GM12878 (cell line): ENCODE measurements around the gene NKAP. TPM values are rescaled to one million over a fixed set of nuclear protein-coding genes. Genes with fewer than 3 reads are reported as not detected.
A peak's percentile ranks its signal among the peaks of the same experiment; 100 is the strongest.

ENCODE experiments used
- ATAC-seq: fragments of 200-7000 bp; cut with Tn5 transposase; 3 replicates; pipeline ENCODE4 v1.9.1; 2020; ENCODE audit warnings: mild to moderate bottlenecking, moderate library complexity
- BruUV-seq: library from RNA; stranded (reverse); fragments of 400-500 nt; replicated peaks from 2 replicates; lab custom pipeline; 2021; lab: Mats Ljungman, UMichigan
- CTCF ChIA-PET: fragments of 300-600 bp; sonication (Branson Sonifier 250); formaldehyde crosslinking; extraction: SDS; loops from one replicate; lab custom pipeline; 2021; ENCODE audit warnings: inconsistent platforms; lab: Yijun Ruan, JAX
- POLR2A ChIA-PET: fragments of 350-600 bp; formaldehyde crosslinking; extraction: SDS; loops from one replicate; lab custom pipeline; 2021; ENCODE audit warnings: inconsistent platforms; lab: Charles Lee
- RAD21 ChIA-PET: fragments of 300-600 bp; sonication (Branson Sonifier 250); formaldehyde crosslinking; loops from one replicate; lab custom pipeline; 2023; ENCODE audit warnings: antibody characterized with exemption; ENCODE audit not compliant: unreplicated experiment; lab: Charles Lee
- SMC1A ChIA-PET: fragments of 300-600 bp; sonication (Branson Sonifier 250); formaldehyde crosslinking; loops from one replicate; lab custom pipeline; 2023; ENCODE audit not compliant: unreplicated experiment, uncharacterized antibody; lab: Charles Lee
- DNase-seq: peaks from one replicate; pipeline ENCODE4 v3.0.0-alpha.2; 2011; ENCODE audit warnings: low read depth, low spot score
- FAIRE-seq: peaks from 3 replicates; lab custom pipeline; 2011; peaks lifted over from hg19 to GRCh38; lab: Jason Lieb, UNC
- H2AFZ ChIP-seq: 2 replicates; pipeline ENCODE4 v1.6.0; 2011; ENCODE audit warnings: low read depth, low read length, control low read depth; ENCODE audit not compliant: control insufficient read depth
- H3K27ac ChIP-seq: 2 replicates; pipeline ENCODE4 v1.5.1; 2011; ENCODE audit warnings: control low read depth; ENCODE audit not compliant: control insufficient read depth, insufficient read depth
- H3K27me3 ChIP-seq, 2 experiments: replicated peaks in 1 of 2; 2 replicates each; pipeline versions ENCODE4 v1.6.0 to v1.6.1; 2011; ENCODE audit warnings: low read length in 1 of 2; ENCODE audit not compliant: control insufficient read depth in 2 of 2, insufficient read depth in 2 of 2
- H3K36me3 ChIP-seq, 2 experiments: 2 replicates each; pipeline ENCODE4 v1.5.1; 2011; ENCODE audit warnings: low read length in 1 of 2; ENCODE audit not compliant: control insufficient read depth in 2 of 2, insufficient read depth in 2 of 2
- H3K4me1 ChIP-seq: 2 replicates; pipeline ENCODE4 v1.6.1; 2011; ENCODE audit warnings: mild to moderate bottlenecking, low read length, moderate library complexity, mixed read lengths; ENCODE audit not compliant: control insufficient read depth, insufficient read depth
- H3K4me2 ChIP-seq: 2 replicates; pipeline ENCODE4 v1.6.0; 2011; ENCODE audit warnings: control low read depth; ENCODE audit not compliant: control insufficient read depth, insufficient read depth
- H3K4me3 ChIP-seq: fragments of 200-600 bp; sonication (generic); 2 replicates; pipeline ENCODE4 v1.5.1; 2016
- H3K79me2 ChIP-seq: 2 replicates; pipeline ENCODE4 v1.6.0; 2011; ENCODE audit warnings: low read length; ENCODE audit not compliant: control insufficient read depth, insufficient read depth
- H3K9ac ChIP-seq: 2 replicates; pipeline ENCODE4 v1.8.0; 2011; ENCODE audit warnings: low read length, control low read depth, mixed read lengths; ENCODE audit not compliant: control insufficient read depth, insufficient read depth
- H3K9me3 ChIP-seq: replicated peaks from 3 replicates; pipeline ENCODE4 v1.5.1; 2011; ENCODE audit warnings: mild to moderate bottlenecking, low read length; ENCODE audit not compliant: control insufficient read depth, insufficient read depth
- H4K20me1 ChIP-seq: 2 replicates; pipeline ENCODE4 v1.6.0; 2011; ENCODE audit not compliant: control insufficient read depth, insufficient read depth
- DPF2 ChIP-seq: fragments of 450-650 bp; IDR thresholded peaks from 2 replicates; pipeline ENCODE4 v1.6.1; 2017; ENCODE audit warnings: mild to moderate bottlenecking
- HDAC6 ChIP-seq: fragments of 200-600 bp; sonication (generic); IDR thresholded peaks from one replicate; pipeline ENCODE4 v1.8.0; 2017; ENCODE audit warnings: antibody characterized with exemption; ENCODE audit not compliant: unreplicated experiment
- MYC ChIP-seq: IDR thresholded peaks from 2 replicates; pipeline ENCODE4 v1.6.1; 2011; ENCODE audit warnings: mild to moderate bottlenecking, low read length, moderate library complexity, inconsistent platforms; ENCODE audit not compliant: insufficient read depth, insufficient replicate concordance, insufficient read length, severe bottlenecking
- NFIC ChIP-seq: IDR thresholded peaks from 2 replicates; pipeline ENCODE4 v1.6.1; 2012; ENCODE audit warnings: low read depth, mild to moderate bottlenecking, inconsistent platforms, low read length, moderate library complexity
- TARDBP ChIP-seq: IDR thresholded peaks from 2 replicates; pipeline ENCODE4 v1.6.1; 2016; ENCODE audit warnings: borderline replicate concordance
- YBX1 ChIP-seq: fragments of 450-650 bp; IDR thresholded peaks from 2 replicates; pipeline ENCODE4 v1.6.1; 2016; ENCODE audit warnings: antibody characterized with exemption
- ZNF384 ChIP-seq: IDR thresholded peaks from 2 replicates; pipeline ENCODE4 v1.6.1; 2012; ENCODE audit warnings: low read depth, mild to moderate bottlenecking, low read length, improper control_type of control experiment, borderline replicate concordance
- WGBS: methylation state at CpG from one replicate; pipeline ENCODE4 v1.1.6; 2016; ENCODE audit warnings: low lambda C conversion rate; ENCODE audit not compliant: insufficient replicate concordance, insufficient coverage; ENCODE audit errors: missing lambda C conversion rate; 5-methylcytosine and 5-hydroxymethylcytosine counted together
- in situ Hi-C: fragments of 300-500 bp; cut with MboI; formaldehyde crosslinking; loops from 9 replicates; pipeline ENCODE4 v1.14.3; 2018; ENCODE audit warnings: mixed read lengths
- intact Hi-C: fragments of 100-400 bp; cut with micrococcal nuclease; formaldehyde crosslinking; loops from one replicate; pipeline ENCODE4 v1.14.2; 2022; ENCODE audit not compliant: unreplicated experiment
- polyA plus RNA-seq, 11 experiments: library from polyadenylated mRNA; depleted of rRNA in 4 of 11; unstranded in 6 of 11; stranded (reverse) in 5 of 11; fragments of >200 nt; fragmentation: Nextera tagmentation in 4 of 11; fragmentation: Illumina TruSeq in 1 of 11; extraction: Ambion mirVana in 4 of 11; extraction: Trizol in 1 of 11; gene quantifications; 1 replicate in 1 of 11; 2 replicates in 10 of 11; pipeline versions ENCODE4 v1.2.1 to v1.2.3, GENCODE V29; 2011 to 2016; ENCODE audit warnings: inconsistent platforms in 2 of 11, missing spikeins in 2 of 11, low read depth in 1 of 11
- total RNA-seq, 4 experiments: library from RNA; depleted of rRNA in 3 of 4; stranded (reverse); fragments of >200 nt in 3 of 4; fragmentation: Illumina TruSeq in 1 of 4; extraction: Trizol in 1 of 4; gene quantifications; 2 replicates each; pipeline versions ENCODE4 v1.2.1 to v1.2.3, GENCODE V29; 2013 to 2021
- TF ChIP-seq, protein P1 (sequence below): fragments of 450-650 bp; IDR thresholded peaks from 2 replicates; pipeline ENCODE4 v1.6.1; 2018; ENCODE audit warnings: borderline replicate concordance, mild to moderate bottlenecking; ENCODE audit not compliant: partially characterized antibody

NKAP gene
- total and polyA plus RNA-seq, 10 of the 15 experiments (the other 5 are each of a cell fraction or from before 2014, with no cell fraction given), result 2.4 to 6.9 (median 5.3) TPM

DNA sequence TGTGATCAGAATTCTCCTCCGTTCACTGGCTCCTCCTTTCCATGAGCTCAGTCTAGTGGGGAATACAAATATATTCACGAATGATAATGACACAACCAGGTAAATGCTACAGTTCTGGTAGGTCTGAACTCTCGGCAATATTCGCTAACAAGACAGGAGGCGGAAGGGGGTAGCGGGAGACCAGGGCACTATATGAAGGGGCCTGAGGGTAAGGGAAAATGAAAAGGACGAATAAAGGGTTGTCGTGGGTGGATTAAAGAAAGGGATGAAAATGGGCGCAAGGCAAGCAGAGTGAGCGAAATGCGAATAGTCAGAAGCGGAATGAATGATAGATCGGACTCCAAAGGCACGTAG, 743 bp downstream of the NKAP start:
- Histone ChIP-seq H3K27ac (peak overlapping the region; percentile 41), H4K20me1 (no peaks in the 10 kb centered on the region), H3K4me1 (no peaks in the 10 kb centered on the region), H3K4me3 (peak overlapping the region; percentile 62), H3K79me2 (peaks cover 14% of the 10 kb centered on the region), H3K9me3 (no peaks in the 10 kb centered on the region), H3K9ac (peak overlapping the region; percentile 62), H3K36me3 (no peaks in the 10 kb centered on the region), H3K27me3 (no peaks in the 10 kb centered on the region; a peak in 1 of 4 replicates), H2AFZ (peak overlapping the region; percentile 77; the same call in 1 of the 2 replicates), H3K4me2 (peak overlapping the region; percentile 63)
- ChIA-PET CTCF (interaction anchor here (0.6 kb wide), 1 partner anchor 812 kb away, joined by 3 read pairs; no protein-coding TSS in a partner anchor), POLR2A (interaction anchor here (0.6 kb wide), 1 partner anchor 9 kb away, joined by 3 read pairs; no protein-coding TSS in a partner anchor), RAD21 (no interaction called here), SMC1A (no interaction called here)
- no peak for TF ChIP-seq TARDBP
- TF ChIP-seq MYC, result no peak
- TF ChIP-seq HDAC6, result no peak
- peak; percentile 18 for FAIRE-seq
- peak; percentile 30 for ATAC-seq
- 40% methylated on average over 14 of the region's 14 CpGs for WGBS
- DNase-seq, result no peak
- in situ Hi-C loops (no loop called here), intact Hi-C loops (loop anchor here (5.0 kb wide), 1 partner anchor 151 kb away; the partner anchor contains the start of gene RPL39)
- BruUV-seq, result no TSS peak

DNA sequence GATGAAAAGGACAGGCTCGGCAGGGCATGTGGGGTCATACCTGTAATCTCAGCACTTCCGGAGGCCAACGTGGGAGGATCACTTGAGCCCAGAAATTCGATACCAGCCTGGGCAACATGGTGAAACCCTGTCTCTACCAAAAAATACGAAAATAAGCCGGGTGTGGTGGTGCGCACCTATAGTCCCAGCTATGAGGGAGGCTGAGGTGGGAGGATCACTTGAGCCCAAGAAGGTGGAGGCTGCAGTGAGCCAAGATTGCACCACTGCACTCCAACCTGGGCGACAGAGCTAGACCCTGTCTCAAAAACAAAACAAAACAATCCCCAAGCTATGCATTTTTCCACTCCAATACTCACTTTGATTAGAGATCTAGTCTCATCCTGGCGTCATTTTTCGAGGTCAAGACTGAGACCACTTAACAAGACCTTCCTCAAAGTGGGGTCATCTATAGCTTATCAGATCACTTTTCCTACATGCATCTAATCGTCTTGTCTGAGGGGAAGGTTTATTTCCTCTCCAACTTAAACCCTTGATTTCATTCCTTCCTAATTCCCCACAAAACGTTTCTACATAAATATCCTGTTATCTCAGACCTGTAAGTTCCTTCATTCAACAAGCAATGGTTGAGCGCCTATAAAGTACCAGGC, 1.3 kb downstream of the NKAP start:
- TF ChIP-seq ZNF384 (no peak), DPF2 (no peak), YBX1 (no peak), NFIC (no peak)
- TF ChIP-seq, protein P1, sequence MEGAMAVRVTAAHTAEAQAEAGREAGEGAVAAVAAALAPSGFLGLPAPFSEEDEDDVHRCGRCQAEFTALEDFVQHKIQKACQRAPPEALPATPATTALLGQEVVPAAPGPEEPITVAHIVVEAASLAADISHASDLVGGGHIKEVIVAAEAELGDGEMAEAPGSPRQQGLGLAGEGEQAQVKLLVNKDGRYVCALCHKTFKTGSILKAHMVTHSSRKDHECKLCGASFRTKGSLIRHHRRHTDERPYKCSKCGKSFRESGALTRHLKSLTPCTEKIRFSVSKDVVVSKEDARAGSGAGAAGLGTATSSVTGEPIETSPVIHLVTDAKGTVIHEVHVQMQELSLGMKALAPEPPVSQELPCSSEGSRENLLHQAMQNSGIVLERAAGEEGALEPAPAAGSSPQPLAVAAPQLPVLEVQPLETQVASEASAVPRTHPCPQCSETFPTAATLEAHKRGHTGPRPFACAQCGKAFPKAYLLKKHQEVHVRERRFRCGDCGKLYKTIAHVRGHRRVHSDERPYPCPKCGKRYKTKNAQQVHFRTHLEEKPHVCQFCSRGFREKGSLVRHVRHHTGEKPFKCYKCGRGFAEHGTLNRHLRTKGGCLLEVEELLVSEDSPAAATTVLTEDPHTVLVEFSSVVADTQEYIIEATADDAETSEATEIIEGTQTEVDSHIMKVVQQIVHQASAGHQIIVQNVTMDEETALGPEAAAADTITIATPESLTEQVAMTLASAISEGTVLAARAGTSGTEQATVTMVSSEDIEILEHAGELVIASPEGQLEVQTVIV, result no peak
- H3K9me3 ChIP-seq, result no peaks in the 10 kb centered on the region
- CTCF ChIA-PET, result interaction anchor here (0.6 kb wide), 1 partner anchor 813 kb away, joined by 3 read pairs; no protein-coding TSS in a partner anchor
- peak overlapping the region; percentile 62; the same call in 1 of the 2 replicates for H3K9ac ChIP-seq
- no peaks in the 10 kb centered on the region for H3K36me3 ChIP-seq
- H3K4me1 ChIP-seq, result no peaks in the 10 kb centered on the region
- DNase-seq (no peak), FAIRE-seq (peak; percentile 38), ATAC-seq (no peak)
- no peak overlapping the region for H2AFZ ChIP-seq
- SMC1A ChIA-PET, result no interaction called here
- peak overlapping the region; percentile 41; the same call in 1 of the 2 replicates for H3K27ac ChIP-seq
- WGBS, result 43% methylated on average over 13 of the region's 13 CpGs
- no peaks in the 10 kb centered on the region for H4K20me1 ChIP-seq
- in situ Hi-C loops (no loop called here), intact Hi-C loops (loop anchor here (5.0 kb wide), 1 partner anchor 150 kb away; the partner anchor contains the start of gene RPL39)
- H3K79me2 ChIP-seq, result peaks cover 14% of the 10 kb centered on the region
- RAD21 ChIA-PET, result no interaction called here
- POLR2A ChIA-PET, result interaction anchor here (0.6 kb wide), 1 partner anchor 91 kb away, joined by 4 read pairs; no protein-coding TSS in a partner anchor
- peak overlapping the region; percentile 62 for H3K4me3 ChIP-seq
- H3K27me3 ChIP-seq, result no peaks in the 10 kb centered on the region; a peak in 1 of 4 replicates
- peak overlapping the region; percentile 63 for H3K4me2 ChIP-seq
- BruUV-seq, result no TSS peak
